Neural progenitor cell (in vitro differentiated cells): Measurements from ENCODE around the gene MACROD2. TPM values are rescaled to one million over a fixed set of nuclear protein-coding genes. Genes with fewer than 3 reads are reported as not detected.

Source experiments
- DNase-seq: peaks from one replicate; pipeline ENCODE4 v3.0.0-alpha.2; 2016; ENCODE audit warnings: low spot score
- H2AFZ ChIP-seq: fragments of 200-600 bp; sonication (generic); replicated peaks from 2 replicates; pipeline ENCODE4 v1.6.1; 2016; ENCODE audit warnings: antibody characterized with exemption
- H3F3A ChIP-seq: fragments of 200-600 bp; sonication (generic); 2 replicates; pipeline ENCODE4 v1.6.1; 2016; ENCODE audit warnings: antibody characterized with exemption, low read depth
- H3K27ac ChIP-seq: fragments of 200-600 bp; sonication (generic); 2 replicates; pipeline ENCODE4 v1.5.1; 2016; ENCODE audit warnings: mild to moderate bottlenecking
- H3K27me3 ChIP-seq: fragments of 200-600 bp; sonication (generic); 2 replicates; pipeline ENCODE4 v1.6.1; 2016; ENCODE audit warnings: mild to moderate bottlenecking, moderate library complexity
- H3K36me3 ChIP-seq: fragments of 200-600 bp; sonication (generic); 2 replicates; pipeline ENCODE4 v1.5.1; 2016
- H3K4me1 ChIP-seq: fragments of 200-600 bp; sonication (generic); 2 replicates; pipeline ENCODE4 v1.6.1; 2016; ENCODE audit warnings: mixed run types
- H3K4me2 ChIP-seq: fragments of 200-600 bp; sonication (generic); 2 replicates; pipeline ENCODE4 v1.6.1; 2016
- H3K4me3 ChIP-seq: fragments of 200-600 bp; sonication (generic); 2 replicates; pipeline ENCODE4 v1.5.1; 2016
- H3K79me2 ChIP-seq: fragments of 200-600 bp; sonication (generic); 2 replicates; pipeline ENCODE4 v1.6.1; 2016; ENCODE audit warnings: low read depth
- H3K9ac ChIP-seq: fragments of 200-600 bp; sonication (generic); 2 replicates; pipeline ENCODE4 v1.6.1; 2016
- H3K9me3 ChIP-seq: fragments of 200-600 bp; sonication (generic); 2 replicates; pipeline ENCODE4 v1.5.1; 2016; ENCODE audit warnings: low read depth
- H4K20me1 ChIP-seq: fragments of 200-600 bp; sonication (generic); 2 replicates; pipeline ENCODE4 v1.6.1; 2016; ENCODE audit warnings: low read depth
- H3K27ac Mint-ChIP-seq: 3 replicates; pipeline ENCODE4 v1.8.0; 2021; ENCODE audit warnings: mixed read lengths
- H3K27me3 Mint-ChIP-seq: 2 replicates; pipeline ENCODE4 v1.8.0; 2022; ENCODE audit warnings: low read depth, mild to moderate bottlenecking, inconsistent platforms, moderate library complexity, mixed read lengths; ENCODE audit not compliant: insufficient read depth
- H3K36me3 Mint-ChIP-seq: 3 replicates; pipeline ENCODE4 v1.8.0; 2021; ENCODE audit warnings: mixed read lengths
- H3K4me1 Mint-ChIP-seq: 3 replicates; pipeline ENCODE4 v1.8.0; 2021; ENCODE audit warnings: mixed read lengths
- H3K4me3 Mint-ChIP-seq: 3 replicates; pipeline ENCODE4 v1.8.0; 2021; ENCODE audit warnings: mild to moderate bottlenecking, moderate library complexity, mixed read lengths
- H3K9me3 Mint-ChIP-seq: 3 replicates; pipeline ENCODE4 v1.8.0; 2020; ENCODE audit warnings: mixed read lengths
- CTCF ChIP-seq: fragments of 200-600 bp; sonication (generic); IDR thresholded peaks from 2 replicates; pipeline ENCODE4 v1.5.1; 2017; ENCODE audit warnings: antibody characterized with exemption, mild to moderate bottlenecking
- EZH2 ChIP-seq: fragments of 200-600 bp; sonication (generic); IDR thresholded peaks from 2 replicates; pipeline ENCODE4 v1.6.1; 2017; ENCODE audit warnings: antibody characterized with exemption, mild to moderate bottlenecking, moderate library complexity
- EZH2phosphoT487 ChIP-seq: fragments of 200-600 bp; sonication (generic); IDR thresholded peaks from 2 replicates; pipeline ENCODE4 v1.6.1; 2017; ENCODE audit warnings: antibody characterized with exemption
- total RNA-seq: library from RNA; depleted of rRNA; stranded (reverse); fragments of >200 nt; gene quantifications from 2 replicates; pipeline ENCODE4 v1.2.3, GENCODE V29; 2015; ENCODE audit warnings: low replicate concordance

Gene MACROD2
- total RNA-seq, 1 donor from 2014 or later: 11.9 TPM

- peaks cover 3% of the 10 kb centered on the region for H3K9me3 Mint-ChIP-seq
- H3K36me3 Mint-ChIP-seq: no peaks in the 10 kb centered on the region
- Histone ChIP-seq H3K9me3 (no peaks in the 10 kb centered on the region), H3K4me2 (no peak overlapping the region), H3K36me3 (no peaks in the 10 kb centered on the region), H3K4me3 (no peak overlapping the region), H3K79me2 (no peaks in the 10 kb centered on the region), H3K27me3 (no peaks in the 10 kb centered on the region), H2AFZ (no peak overlapping the region), H4K20me1 (no peaks in the 10 kb centered on the region), H3K4me1 (peaks cover 8% of the 10 kb centered on the region), H3F3A (no peaks in the 10 kb centered on the region), H3K27ac (no peak overlapping the region), H3K9ac (no peak overlapping the region)
- no peak overlapping the region for H3K27ac Mint-ChIP-seq
- no peak overlapping the region for H3K4me3 Mint-ChIP-seq
- no peak for DNase-seq
- TF ChIP-seq EZH2 (no peak), CTCF (no peak), EZH2phosphoT487 (no peak)
- H3K4me1 Mint-ChIP-seq: peaks cover 14% of the 10 kb centered on the region
- H3K27me3 Mint-ChIP-seq: peaks cover 3% of the 10 kb centered on the region
Measured at GRCh38 chr20:15113144-15113773, 1117.9 kb downstream of the MACROD2 start.

- no peak overlapping the region for H3K27ac ChIP-seq
- Mint-ChIP-seq H3K4me3 (no peak overlapping the region), H3K27ac (no peak overlapping the region), H3K4me1 (no peaks in the 10 kb centered on the region), H3K36me3 (no peaks in the 10 kb centered on the region), H3K27me3 (no peaks in the 10 kb centered on the region), H3K9me3 (peaks cover 3% of the 10 kb centered on the region)
- H3K79me2 ChIP-seq: no peaks in the 10 kb centered on the region
- H2AFZ ChIP-seq: no peak overlapping the region
- H3K27me3 ChIP-seq: no peaks in the 10 kb centered on the region
- DNase-seq: no peak
- H3K9ac ChIP-seq: no peak overlapping the region
- no peak for TF ChIP-seq CTCF
- no peak for TF ChIP-seq EZH2
- no peak for TF ChIP-seq EZH2phosphoT487
- H4K20me1 ChIP-seq: no peaks in the 10 kb centered on the region
- H3F3A ChIP-seq: no peaks in the 10 kb centered on the region
- no peak overlapping the region for H3K4me3 ChIP-seq
- no peak overlapping the region for H3K4me2 ChIP-seq
- no peaks in the 10 kb centered on the region for H3K9me3 ChIP-seq
- H3K4me1 ChIP-seq: no peaks in the 10 kb centered on the region
- no peaks in the 10 kb centered on the region for H3K36me3 ChIP-seq
Measured at GRCh38 chr20:15119852-15120487, 1124.7 kb downstream of the MACROD2 start.

GRCh38 chr20:15122613-15123012, 1127.3 kb downstream of the MACROD2 start:
- Mint-ChIP-seq H3K27ac (no peak overlapping the region), H3K36me3 (no peaks in the 10 kb centered on the region), H3K4me3 (no peak overlapping the region), H3K9me3 (no peaks in the 10 kb centered on the region), H3K4me1 (no peaks in the 10 kb centered on the region), H3K27me3 (no peaks in the 10 kb centered on the region)
- H3K27ac ChIP-seq: no peak overlapping the region
- DNase-seq: no peak
- H3K36me3 ChIP-seq: no peaks in the 10 kb centered on the region
- H3K4me1 ChIP-seq: no peaks in the 10 kb centered on the region
- H3F3A ChIP-seq: no peaks in the 10 kb centered on the region
- TF ChIP-seq EZH2phosphoT487 (no peak), EZH2 (no peak), CTCF (no peak)
- no peak overlapping the region for H3K4me3 ChIP-seq
- H3K9ac ChIP-seq: no peak overlapping the region
- H3K27me3 ChIP-seq: no peaks in the 10 kb centered on the region
- no peak overlapping the region for H3K4me2 ChIP-seq
- H2AFZ ChIP-seq: no peak overlapping the region
- H4K20me1 ChIP-seq: no peaks in the 10 kb centered on the region
- H3K79me2 ChIP-seq: no peaks in the 10 kb centered on the region
- H3K9me3 ChIP-seq: no peaks in the 10 kb centered on the region
